Fibroblast of skin of scalp (primary cell): Measurements from ENCODE around the gene THEMIS. TPM values are rescaled to one million over a fixed set of nuclear protein-coding genes. Genes with fewer than 3 reads are reported as not detected.
"Not testable (repeated sequence)": the region's sequence is repeated elsewhere in the genome, so short reads cannot be mapped to it uniquely, and the experiment has no call there.

Experiments
- DNase-seq: peaks from one replicate; pipeline ENCODE4 v3.0.0-alpha.2; 2013
- polyA plus RNA-seq, 2 experiments: library from polyadenylated mRNA; unstranded; fragments of 120-200 nt; gene quantifications; one replicate each; pipeline ENCODE4 v1.2.1, GENCODE V29; 2013; ENCODE audit not compliant: insufficient read length in 2 of 2

THEMIS gene, protein sequence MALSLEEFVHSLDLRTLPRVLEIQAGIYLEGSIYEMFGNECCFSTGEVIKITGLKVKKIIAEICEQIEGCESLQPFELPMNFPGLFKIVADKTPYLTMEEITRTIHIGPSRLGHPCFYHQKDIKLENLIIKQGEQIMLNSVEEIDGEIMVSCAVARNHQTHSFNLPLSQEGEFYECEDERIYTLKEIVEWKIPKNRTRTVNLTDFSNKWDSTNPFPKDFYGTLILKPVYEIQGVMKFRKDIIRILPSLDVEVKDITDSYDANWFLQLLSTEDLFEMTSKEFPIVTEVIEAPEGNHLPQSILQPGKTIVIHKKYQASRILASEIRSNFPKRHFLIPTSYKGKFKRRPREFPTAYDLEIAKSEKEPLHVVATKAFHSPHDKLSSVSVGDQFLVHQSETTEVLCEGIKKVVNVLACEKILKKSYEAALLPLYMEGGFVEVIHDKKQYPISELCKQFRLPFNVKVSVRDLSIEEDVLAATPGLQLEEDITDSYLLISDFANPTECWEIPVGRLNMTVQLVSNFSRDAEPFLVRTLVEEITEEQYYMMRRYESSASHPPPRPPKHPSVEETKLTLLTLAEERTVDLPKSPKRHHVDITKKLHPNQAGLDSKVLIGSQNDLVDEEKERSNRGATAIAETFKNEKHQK
- 0.05 TPM for polyA plus RNA-seq (2013, experiment 1 of 2; ENCODE audit: insufficient read length)
- polyA plus RNA-seq (2013, experiment 2 of 2; ENCODE audit: insufficient read length): 0.06 TPM

GRCh38 chr6:127900935-127901334, at the start of gene THEMIS:
Gene THEMIS (minus strand): TSS chr6:127901058. CDS start chr6:127900932, 126 bp downstream.
- DNase-seq: no peak

- DNase-seq: no peak
Observed at GRCh38 chr6:127949251-127949650, 48.4 kb upstream of the THEMIS start.

- DNase-seq: no peak
Observed at GRCh38 chr6:127946388-127946787, 45.5 kb upstream of the THEMIS start.

- no peak for DNase-seq
Observed at GRCh38 chr6:127945434-127946097, 44.7 kb upstream of the THEMIS start.

DNA sequence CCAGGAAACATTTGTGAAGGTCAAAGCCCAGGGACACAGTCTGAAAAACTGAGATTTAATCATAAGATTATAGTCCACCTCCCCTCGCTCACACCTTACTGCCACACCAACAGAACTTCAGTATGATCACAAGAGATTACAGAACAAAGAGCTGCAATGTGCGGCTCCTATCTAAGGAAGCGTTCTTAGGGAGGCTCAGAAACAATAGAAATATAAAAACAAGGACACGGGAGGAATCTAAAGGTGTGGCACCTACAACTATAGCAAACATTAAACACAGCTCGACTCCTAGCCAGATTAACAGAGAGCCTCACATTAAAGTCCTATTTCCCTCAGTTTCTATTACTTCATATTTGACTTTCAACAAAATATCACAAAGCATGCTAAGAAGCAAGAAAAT, 40.4 kb upstream of the THEMIS start:
- DNase-seq: no peak

DNA sequence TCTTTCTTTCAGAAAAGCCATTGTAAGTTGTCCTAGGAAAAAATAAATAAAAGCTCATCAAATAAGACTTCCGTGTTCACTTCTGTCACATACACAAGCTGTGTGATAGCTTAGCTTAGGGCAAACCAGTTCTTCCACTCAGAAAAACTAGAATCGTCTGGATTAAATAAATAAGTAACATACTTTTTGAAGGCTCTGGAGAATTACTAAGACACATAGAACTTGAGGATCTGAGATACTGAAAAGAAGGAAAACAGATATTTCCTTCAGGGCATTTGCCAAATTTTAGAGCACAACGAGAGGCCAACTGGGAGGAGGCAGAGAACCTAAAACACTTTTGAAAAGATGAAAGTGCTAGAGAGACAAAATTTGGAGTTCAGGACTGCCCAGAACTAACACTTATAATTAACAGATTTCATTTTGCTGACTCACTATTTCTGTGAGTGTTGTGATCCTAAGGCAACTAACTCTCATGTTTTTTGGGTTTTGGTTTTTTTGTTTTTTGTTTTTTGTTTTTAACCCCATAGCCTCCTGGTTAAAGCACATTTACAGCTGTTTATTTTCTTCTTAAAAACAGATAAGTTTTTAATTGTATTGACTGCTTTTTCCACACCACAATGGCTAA, 38.7 kb upstream of the THEMIS start:
- peak; percentile 58 for DNase-seq

GRCh38 chr6:127938701-127939100, 37.8 kb upstream of the THEMIS start:
- DNase-seq: peak; percentile 77

GRCh38 chr6:127937747-127938146, 36.9 kb upstream of the THEMIS start:
- DNase-seq: no peak

- DNase-seq: peak; percentile 15
Observed at GRCh38 chr6:127937102-127937501, 36.2 kb upstream of the THEMIS start.

- DNase-seq: no peak
Observed at GRCh38 chr6:127934956-127935355, 34.1 kb upstream of the THEMIS start.

DNA sequence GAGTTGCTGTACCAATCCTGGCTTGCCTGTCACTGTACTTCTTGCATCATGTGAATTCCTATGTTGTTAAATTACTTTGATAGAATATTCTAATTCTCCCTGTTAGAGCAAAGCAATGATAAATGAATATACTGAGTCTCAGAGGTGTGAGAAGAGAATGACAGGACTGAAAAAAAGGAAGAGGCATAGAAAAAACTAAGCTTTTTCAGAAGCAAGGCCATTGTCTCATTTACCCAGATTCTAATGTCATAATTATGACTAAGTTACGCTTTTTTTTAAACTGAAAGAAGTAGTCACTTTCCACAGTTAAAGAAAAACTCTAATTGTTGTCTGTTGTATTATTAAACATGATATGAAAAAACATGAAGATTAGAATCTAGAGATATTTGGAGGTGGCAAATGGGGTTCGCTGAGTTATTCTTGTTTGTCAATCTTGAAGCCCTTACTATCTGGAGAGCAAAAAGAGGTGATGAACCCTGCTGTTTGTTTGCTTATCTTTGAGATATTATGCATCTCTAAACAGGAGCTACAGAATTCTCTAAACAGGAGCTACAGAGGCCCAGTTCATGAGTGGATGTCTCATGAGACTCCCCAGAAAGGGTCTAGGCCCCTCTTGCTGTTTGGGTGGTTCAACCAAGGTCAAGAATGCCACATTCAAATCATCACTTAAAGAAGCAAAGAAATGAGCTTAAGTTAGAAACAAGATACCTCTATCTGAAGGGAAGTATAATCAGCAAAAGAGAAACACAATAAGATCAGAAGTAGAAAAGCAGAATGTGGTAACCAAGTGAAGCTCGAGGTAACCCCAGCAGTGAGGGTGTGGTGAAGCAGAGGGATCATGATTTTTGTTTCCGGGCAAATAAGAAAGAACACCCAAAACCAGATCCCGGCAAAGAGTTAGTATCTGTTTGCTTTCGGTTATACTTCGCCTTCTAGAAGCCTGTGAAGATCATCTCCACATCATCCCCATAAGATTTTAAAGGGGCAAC, 33.3 kb upstream of the THEMIS start:
- no peak for DNase-seq

DNA sequence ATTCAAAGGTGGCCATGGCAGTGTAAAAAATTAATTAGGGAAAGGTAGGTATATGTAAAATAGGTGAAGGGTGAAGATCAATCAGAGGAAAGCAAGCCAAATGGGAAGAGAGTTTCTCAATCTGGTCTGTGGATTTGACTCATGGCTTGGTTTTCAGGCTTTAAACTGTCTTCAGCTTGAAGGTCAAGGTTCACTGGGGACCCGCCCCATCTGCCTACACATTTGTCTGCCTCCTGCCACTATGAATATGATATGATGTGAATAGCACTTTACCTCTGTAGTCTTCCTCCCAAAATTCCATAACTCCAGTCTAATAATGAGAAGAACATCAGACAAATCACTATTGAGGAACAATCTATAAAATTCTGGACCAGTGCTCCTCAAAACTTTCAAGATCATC, 32.3 kb upstream of the THEMIS start:
- no peak for DNase-seq

GRCh38 chr6:127932708-127933107, 31.9 kb upstream of the THEMIS start:
- DNase-seq: no peak

DNA sequence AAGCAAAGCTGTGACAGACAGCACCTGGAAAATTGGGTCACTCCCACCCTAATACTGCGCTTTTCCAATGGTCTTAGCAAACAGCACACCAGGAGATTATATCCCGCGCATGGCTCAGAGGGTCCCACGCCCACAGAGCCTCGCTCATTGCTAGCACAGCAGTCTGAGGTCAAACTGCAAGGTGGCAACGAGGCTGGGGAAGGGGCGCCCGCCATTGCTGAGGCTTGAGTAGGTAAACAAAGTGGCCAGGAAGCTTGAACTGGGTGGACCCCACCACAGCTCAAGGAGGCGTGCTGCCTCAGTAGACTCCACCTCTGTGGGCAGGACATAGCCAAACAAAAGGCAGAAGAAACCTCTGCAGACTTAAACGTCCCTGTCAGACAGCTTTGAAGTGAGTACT, 25.6 kb upstream of the THEMIS start:
- not testable (repeated sequence) for DNase-seq

DNA sequence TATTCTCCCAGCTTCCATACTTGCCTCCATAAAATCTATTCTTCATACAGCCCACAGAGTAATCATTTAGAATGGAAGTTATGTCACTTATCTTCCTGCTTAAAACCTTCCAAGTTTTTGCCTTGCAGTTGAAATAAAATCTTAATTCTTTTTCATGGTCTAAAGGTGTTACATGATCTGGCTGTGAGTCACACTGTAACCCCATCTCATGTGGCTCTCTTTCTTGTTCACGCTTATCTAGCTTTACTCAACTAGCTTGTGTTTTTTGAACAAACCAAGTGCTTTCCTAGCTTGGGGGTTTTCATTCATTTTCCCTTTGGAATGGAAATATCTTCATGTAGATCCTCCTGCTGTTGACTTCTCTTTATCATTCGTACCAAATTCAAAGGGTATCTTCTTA, 23.6 kb upstream of the THEMIS start:
- no peak for DNase-seq

DNA sequence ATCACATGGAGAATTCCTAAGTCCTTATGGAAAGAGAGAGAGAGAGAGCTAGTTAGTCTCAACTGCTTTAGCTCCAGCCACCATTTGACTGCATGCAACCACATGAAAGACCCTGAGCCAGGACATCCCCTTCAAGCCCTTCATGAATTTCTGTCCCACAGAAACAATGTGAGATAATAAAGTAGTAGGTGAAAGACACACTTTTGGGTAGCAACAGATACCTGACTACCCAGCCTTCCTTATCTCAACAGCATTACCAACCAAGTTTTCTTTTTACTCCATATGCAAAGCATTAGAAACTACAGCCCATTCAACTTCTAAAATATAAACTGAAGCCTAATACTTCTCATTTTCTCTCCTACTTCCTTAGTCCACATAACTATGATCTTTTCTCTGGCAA, 23.2 kb upstream of the THEMIS start:
- DNase-seq: no peak

DNA sequence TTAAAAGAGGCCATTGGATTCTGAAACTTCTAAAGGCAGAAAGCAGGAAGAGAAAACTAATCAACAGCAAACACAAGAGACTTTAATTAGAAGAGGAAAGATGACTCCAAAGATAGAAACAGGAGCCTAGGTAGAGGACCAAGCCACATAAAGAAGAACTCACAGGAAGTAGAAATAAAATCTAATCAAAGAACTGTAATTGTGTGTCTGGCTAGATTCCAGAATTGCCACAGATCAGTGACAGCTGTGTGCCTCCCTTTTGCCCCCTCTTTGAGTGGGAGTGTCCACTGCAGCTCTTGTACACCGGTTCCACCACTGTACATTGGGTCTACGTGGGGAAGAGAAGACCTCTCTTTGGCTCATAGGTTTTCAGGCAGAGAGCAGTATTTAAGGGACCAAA, 22.3 kb upstream of the THEMIS start:
- DNase-seq: no peak

DNA sequence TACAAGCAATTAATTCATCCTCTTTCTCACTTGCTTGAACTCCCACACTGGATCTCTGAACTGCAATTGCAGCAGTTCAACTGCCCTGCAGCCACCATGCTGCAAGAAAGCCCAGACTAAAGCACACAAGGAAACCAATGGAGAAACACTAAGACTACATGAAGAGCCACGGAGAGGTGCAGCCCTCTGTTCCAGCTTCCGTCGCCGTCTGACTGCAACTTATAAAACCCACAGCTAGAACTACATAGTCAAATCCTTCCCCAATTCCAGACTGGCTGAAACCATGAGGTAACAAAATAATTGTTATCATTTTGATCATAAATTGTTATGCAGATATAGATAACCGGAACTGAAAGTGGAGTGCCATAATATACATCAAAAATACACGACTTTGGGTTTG, 21.1 kb upstream of the THEMIS start:
- no peak for DNase-seq

GRCh38 chr6:127920804-127921203, 19.9 kb upstream of the THEMIS start:
- no peak for DNase-seq

- DNase-seq: no peak
Observed at GRCh38 chr6:127918506-127919427, 17.9 kb upstream of the THEMIS start.

- DNase-seq: no peak
Observed at GRCh38 chr6:127917766-127918165, 16.9 kb upstream of the THEMIS start.
